HG02884 (cell line): Measurements from ENCODE around the gene RBM28.

Experiments
- ATAC-seq: cut with Tn5 transposase; IDR thresholded peaks from one replicate; pipeline ENCODE4 v1.9.1; 2021; ENCODE audit warnings: mild to moderate bottlenecking, moderate library complexity; ENCODE audit not compliant: unreplicated experiment

RBM28 gene

GRCh38 chr7:128343554-128344430 is at the start of gene RBM28:
Gene RBM28 (minus strand): TSS chr7:128343908. CDS start chr7:128343793, 115 bp downstream.
- peak; percentile 96 for ATAC-seq

- no peak for ATAC-seq
These were observed 49.0 kb upstream of the RBM28 start for GRCh38 chr7:128392446-128393327.

GRCh38 chr7:128391805-128392204 is 48.1 kb upstream of the RBM28 start:
- no peak for ATAC-seq

GRCh38 chr7:128390871-128391565 is 47.3 kb upstream of the RBM28 start:
- no peak for ATAC-seq

GRCh38 chr7:128389618-128390329 is 46.1 kb upstream of the RBM28 start:
- ATAC-seq, result no peak

GRCh38 chr7:128389085-128389617 is 45.4 kb upstream of the RBM28 start:
- no peak for ATAC-seq

- ATAC-seq, result no peak
These were observed 44.4 kb upstream of the RBM28 start for GRCh38 chr7:128388145-128388485.

- peak; percentile 78 for ATAC-seq
These were observed 43.8 kb upstream of the RBM28 start for GRCh38 chr7:128387216-128388144.

GRCh38 chr7:128385988-128386925 is 42.5 kb upstream of the RBM28 start:
- ATAC-seq, result no peak

- ATAC-seq, result no peak
These were observed 41.0 kb upstream of the RBM28 start for GRCh38 chr7:128384726-128385125.

GRCh38 chr7:128383776-128384175 is 40.1 kb upstream of the RBM28 start:
- ATAC-seq, result no peak

GRCh38 chr7:128381161-128381821 is 37.6 kb upstream of the RBM28 start:
- ATAC-seq, result no peak

GRCh38 chr7:128380483-128381106 is 36.9 kb upstream of the RBM28 start:
- ATAC-seq, result no peak

- no peak for ATAC-seq
These were observed 36.3 kb upstream of the RBM28 start for GRCh38 chr7:128379900-128380479.

- no peak for ATAC-seq
These were observed 34.9 kb upstream of the RBM28 start for GRCh38 chr7:128378637-128379036.

- no peak for ATAC-seq
These were observed 32.4 kb upstream of the RBM28 start for GRCh38 chr7:128376077-128376476.

GRCh38 chr7:128374041-128374440 is 30.3 kb upstream of the RBM28 start:
- no peak for ATAC-seq
